ENCODE results near the gene CPLANE1. TPM values are rescaled to one million over a fixed set of nuclear protein-coding genes. Genes with fewer than 3 reads are reported as not detected.

Gene CPLANE1
- total and polyA plus RNA-seq, 10 of the 15 experiments (the other 5 are each of a cell fraction or from before 2014, with no cell fraction given), result 1.7 to 14.8 (median 6.7) TPM

DNA sequence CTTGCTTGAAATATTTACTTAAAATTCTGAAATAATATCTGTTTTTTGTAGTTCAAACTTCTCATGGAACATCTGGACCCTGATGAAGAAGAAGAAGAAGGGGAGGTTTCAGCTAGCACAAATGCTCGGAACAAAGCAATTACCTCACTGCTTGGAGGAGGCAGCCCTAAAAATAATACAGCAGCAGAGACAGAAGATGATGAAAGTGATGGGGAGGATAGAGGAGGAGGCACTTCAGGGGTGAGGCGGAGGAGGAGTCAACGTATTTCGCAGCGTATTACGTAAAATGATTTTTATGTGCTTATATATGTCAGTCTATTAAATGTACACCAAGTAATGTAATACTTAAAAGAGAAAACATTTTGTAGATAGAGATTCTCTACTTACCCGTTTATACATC is 185.4 kb downstream of the CPLANE1 start (continued):
- TF ChIP-seq, protein P1, sequence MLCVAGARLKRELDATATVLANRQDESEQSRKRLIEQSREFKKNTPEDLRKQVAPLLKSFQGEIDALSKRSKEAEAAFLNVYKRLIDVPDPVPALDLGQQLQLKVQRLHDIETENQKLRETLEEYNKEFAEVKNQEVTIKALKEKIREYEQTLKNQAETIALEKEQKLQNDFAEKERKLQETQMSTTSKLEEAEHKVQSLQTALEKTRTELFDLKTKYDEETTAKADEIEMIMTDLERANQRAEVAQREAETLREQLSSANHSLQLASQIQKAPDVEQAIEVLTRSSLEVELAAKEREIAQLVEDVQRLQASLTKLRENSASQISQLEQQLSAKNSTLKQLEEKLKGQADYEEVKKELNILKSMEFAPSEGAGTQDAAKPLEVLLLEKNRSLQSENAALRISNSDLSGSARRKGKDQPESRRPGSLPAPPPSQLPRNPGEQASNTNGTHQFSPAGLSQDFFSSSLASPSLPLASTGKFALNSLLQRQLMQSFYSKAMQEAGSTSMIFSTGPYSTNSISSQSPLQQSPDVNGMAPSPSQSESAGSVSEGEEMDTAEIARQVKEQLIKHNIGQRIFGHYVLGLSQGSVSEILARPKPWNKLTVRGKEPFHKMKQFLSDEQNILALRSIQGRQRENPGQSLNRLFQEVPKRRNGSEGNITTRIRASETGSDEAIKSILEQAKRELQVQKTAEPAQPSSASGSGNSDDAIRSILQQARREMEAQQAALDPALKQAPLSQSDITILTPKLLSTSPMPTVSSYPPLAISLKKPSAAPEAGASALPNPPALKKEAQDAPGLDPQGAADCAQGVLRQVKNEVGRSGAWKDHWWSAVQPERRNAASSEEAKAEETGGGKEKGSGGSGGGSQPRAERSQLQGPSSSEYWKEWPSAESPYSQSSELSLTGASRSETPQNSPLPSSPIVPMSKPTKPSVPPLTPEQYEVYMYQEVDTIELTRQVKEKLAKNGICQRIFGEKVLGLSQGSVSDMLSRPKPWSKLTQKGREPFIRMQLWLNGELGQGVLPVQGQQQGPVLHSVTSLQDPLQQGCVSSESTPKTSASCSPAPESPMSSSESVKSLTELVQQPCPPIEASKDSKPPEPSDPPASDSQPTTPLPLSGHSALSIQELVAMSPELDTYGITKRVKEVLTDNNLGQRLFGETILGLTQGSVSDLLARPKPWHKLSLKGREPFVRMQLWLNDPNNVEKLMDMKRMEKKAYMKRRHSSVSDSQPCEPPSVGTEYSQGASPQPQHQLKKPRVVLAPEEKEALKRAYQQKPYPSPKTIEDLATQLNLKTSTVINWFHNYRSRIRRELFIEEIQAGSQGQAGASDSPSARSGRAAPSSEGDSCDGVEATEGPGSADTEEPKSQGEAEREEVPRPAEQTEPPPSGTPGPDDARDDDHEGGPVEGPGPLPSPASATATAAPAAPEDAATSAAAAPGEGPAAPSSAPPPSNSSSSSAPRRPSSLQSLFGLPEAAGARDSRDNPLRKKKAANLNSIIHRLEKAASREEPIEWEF (IDR thresholded peaks at IDR 0.05; ENCODE audit: insufficient replicate concordance, low read depth, low read length), result no peak
- no peak for TF ChIP-seq ZBTB4 (CRISPR knock-in tag; IDR thresholded peaks at IDR 0.05)
- no peak for TF ChIP-seq ZNF592 (IDR thresholded peaks at IDR 0.05)
- TF ChIP-seq, protein P2, sequence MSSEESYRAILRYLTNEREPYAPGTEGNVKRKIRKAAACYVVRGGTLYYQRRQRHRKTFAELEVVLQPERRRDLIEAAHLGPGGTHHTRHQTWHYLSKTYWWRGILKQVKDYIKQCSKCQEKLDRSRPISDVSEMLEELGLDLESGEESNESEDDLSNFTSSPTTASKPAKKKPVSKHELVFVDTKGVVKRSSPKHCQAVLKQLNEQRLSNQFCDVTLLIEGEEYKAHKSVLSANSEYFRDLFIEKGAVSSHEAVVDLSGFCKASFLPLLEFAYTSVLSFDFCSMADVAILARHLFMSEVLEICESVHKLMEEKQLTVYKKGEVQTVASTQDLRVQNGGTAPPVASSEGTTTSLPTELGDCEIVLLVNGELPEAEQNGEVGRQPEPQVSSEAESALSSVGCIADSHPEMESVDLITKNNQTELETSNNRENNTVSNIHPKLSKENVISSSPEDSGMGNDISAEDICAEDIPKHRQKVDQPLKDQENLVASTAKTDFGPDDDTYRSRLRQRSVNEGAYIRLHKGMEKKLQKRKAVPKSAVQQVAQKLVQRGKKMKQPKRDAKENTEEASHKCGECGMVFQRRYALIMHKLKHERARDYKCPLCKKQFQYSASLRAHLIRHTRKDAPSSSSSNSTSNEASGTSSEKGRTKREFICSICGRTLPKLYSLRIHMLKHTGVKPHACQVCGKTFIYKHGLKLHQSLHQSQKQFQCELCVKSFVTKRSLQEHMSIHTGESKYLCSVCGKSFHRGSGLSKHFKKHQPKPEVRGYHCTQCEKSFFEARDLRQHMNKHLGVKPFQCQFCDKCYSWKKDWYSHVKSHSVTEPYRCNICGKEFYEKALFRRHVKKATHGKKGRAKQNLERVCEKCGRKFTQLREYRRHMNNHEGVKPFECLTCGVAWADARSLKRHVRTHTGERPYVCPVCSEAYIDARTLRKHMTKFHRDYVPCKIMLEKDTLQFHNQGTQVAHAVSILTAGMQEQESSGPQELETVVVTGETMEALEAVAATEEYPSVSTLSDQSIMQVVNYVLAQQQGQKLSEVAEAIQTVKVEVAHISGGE (CRISPR knock-in tag; IDR thresholded peaks at IDR 0.05), result no peak
- TF ChIP-seq, protein P3, sequence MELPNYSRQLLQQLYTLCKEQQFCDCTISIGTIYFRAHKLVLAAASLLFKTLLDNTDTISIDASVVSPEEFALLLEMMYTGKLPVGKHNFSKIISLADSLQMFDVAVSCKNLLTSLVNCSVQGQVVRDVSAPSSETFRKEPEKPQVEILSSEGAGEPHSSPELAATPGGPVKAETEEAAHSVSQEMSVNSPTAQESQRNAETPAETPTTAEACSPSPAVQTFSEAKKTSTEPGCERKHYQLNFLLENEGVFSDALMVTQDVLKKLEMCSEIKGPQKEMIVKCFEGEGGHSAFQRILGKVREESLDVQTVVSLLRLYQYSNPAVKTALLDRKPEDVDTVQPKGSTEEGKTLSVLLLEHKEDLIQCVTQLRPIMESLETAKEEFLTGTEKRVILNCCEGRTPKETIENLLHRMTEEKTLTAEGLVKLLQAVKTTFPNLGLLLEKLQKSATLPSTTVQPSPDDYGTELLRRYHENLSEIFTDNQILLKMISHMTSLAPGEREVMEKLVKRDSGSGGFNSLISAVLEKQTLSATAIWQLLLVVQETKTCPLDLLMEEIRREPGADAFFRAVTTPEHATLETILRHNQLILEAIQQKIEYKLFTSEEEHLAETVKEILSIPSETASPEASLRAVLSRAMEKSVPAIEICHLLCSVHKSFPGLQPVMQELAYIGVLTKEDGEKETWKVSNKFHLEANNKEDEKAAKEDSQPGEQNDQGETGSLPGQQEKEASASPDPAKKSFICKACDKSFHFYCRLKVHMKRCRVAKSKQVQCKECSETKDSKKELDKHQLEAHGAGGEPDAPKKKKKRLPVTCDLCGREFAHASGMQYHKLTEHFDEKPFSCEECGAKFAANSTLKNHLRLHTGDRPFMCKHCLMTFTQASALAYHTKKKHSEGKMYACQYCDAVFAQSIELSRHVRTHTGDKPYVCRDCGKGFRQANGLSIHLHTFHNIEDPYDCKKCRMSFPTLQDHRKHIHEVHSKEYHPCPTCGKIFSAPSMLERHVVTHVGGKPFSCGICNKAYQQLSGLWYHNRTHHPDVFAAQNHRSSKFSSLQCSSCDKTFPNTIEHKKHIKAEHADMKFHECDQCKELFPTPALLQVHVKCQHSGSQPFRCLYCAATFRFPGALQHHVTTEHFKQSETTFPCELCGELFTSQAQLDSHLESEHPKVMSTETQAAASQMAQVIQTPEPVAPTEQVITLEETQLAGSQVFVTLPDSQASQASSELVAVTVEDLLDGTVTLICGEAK (IDR thresholded peaks at IDR 0.05; ENCODE audit: borderline replicate concordance), result no peak
